MV-4-11 (cell line): ENCODE measurements around the gene TIMM10B.

Experiments
- DNase-seq: peaks from one replicate; lab custom pipeline; 2025; lab: John Stamatoyannopoulos, UW

Gene TIMM10B

GRCh38 chr11:6472934-6473333, 8.4 kb upstream of the TIMM10B start:
- DNase-seq, result no peak

DNA sequence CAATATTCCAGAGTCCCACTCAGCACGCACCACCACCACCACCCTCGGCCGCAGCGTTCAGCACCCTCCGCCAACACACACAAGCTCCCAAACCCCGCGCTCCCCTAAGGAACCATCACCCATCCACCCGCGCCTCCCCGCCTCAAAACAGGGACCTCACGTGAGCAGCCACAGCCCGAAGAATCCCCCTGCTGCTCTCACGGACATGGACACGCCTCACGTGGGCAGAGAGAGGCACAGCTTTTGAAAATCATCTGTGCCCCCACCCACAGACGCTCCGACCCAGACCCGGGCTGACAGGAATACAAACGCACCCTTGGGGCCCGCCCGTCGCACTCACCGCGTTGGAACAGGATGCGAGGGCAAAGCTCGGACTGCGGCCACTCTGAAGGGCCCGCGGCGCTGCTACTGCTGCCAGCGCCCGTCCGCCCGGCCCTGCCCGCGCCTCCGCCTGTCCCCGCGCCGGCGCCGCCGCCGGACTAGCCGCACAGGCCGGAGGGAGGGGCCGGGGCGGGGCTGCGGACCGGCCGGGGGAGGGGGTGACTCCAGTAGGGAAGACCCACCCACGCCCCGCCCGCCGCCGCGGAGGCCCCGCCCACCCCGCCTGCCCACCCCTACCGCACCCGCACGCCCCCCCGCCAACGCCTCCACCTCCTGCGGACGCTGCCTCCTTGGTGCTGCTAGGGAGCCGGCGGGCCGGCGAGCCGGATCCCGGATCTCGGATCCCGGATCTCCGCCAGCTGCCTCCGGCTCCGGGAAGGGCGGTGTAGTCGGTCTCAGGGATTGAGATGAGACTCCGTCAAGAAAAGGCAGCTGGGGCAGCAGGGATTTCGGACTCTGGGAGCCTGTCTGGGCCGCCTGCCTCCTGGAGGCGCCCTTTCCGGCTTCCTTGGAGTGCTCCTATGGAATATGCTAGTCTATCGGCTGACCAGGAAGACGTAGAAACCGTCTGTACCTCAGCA, 7.6 kb upstream of the TIMM10B start, which contains the start of gene TRIM3:
TRIM3 (minus strand) TSS at position 491 of the 962 bp plus-strand sequence. CDS start 8,246 bp downstream, outside the sequence.
- peak; percentile 39 for DNase-seq

DNA sequence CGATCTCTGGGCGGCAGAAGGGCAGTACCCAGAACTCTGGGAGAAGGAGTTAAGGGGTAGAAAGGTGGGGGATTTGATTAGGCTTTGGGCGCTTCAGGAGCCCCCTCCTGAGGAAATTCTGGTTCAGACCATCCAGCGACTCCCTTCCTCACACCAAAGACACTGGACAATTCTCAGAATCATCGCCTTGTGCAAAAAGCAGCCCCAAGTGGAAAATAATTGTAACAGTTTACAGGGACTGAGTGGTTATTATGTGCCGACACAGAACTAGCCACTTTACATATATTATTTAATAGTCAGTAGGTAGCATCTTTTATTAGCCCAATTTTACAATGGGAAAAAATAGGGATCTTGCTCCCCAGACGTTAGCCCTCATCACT, 6.9 kb upstream of the TIMM10B start:
- no peak for DNase-seq

- DNase-seq, result no peak
Observed at GRCh38 chr11:6474806-6475500, 6.3 kb upstream of the TIMM10B start.

- DNase-seq, result peak; percentile 6
Observed at GRCh38 chr11:6475936-6476335, 5.4 kb upstream of the TIMM10B start.

GRCh38 chr11:6476571-6476970, 4.7 kb upstream of the TIMM10B start:
- no peak for DNase-seq

DNA sequence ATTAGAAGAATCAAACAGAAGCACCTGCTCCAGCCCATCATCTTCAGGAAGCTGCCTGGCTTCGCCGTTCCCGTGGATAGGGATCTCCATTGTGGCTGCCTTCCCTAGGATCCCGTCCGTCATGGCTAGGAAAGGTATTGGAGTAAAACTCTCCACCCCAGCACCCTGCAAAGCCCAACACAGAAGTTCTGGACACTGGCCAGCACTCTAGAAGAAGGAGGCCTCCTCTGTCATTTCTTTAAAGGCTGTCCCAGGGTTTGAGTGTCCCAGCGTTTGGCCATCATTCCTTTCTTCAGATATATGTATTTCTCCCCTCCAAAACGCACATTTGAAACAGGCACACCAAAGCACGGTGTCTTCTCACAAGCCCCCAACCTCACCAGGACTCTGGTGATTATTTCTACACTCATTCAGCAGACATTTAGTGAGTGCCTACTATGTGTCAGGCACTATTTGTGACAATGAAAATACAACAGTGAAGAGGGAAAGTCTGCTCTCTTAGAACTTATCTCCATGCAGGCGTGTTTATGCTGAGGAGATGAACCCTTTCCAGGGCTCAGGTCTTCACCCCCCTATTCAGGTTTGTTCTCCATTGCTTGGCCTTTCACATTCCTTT, 894 bp upstream of the TIMM10B start:
- no peak for DNase-seq

- DNase-seq, result no peak
Observed at GRCh38 chr11:6481924-6482275, 599 bp downstream of the TIMM10B start.

DNA sequence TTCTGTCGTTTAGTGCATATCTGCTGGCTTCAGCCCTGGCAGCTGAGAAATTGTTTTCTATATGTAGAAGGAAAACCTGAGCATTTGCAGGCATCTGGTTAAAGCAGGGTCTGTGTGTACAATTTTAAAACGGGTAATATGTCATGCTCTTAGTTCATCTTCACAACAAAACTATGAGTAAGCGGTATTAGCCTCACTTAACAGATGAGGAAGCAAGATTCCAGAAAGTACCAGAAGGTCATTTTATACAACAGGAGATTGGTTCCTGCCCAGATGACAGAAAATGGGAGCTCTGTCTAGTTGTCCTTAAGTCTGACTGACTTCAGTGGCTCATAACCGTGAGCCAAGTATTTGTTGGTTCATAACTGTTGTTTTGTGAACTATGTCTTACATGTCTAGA, 1.1 kb downstream of the TIMM10B start:
- DNase-seq, result peak; percentile 27

DNA sequence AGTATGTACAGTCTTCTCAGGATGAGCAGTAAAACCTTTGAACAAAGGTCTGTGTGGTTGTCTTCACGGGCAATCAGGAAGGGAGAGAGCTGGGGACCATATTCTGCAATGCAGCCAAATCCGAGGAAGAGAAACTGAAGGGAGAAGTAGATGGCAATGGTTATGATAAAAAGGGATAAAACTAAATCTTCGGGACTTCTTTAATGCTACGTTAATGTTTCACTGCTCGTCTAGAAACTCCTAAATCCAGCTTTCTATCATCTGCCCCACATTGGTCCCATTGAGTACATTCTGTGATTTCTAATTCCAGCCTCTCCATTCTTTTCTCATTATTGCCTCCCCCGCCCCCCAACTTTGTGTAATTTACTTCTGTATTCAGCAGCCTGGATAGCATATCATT, 1.7 kb downstream of the TIMM10B start:
- no peak for DNase-seq

DNA sequence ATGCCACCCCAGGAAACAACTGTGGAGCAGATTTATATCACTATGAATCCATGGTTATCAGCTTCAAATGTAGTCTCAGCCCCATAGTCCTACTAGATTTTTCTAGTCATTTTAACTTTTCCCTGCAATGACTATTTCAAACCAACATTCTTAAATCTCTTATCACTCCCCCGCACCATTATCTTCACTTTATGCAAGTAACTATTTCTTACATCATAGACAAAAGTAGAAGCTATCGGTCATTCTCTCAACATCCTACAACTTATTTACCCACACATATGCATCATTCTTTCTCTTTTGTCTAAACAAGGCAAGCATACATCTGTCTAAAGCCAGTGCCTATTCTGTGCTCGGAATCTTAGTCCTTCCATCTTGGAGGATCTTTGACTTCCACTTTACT, 4.4 kb downstream of the TIMM10B start:
- DNase-seq, result no peak

DNA sequence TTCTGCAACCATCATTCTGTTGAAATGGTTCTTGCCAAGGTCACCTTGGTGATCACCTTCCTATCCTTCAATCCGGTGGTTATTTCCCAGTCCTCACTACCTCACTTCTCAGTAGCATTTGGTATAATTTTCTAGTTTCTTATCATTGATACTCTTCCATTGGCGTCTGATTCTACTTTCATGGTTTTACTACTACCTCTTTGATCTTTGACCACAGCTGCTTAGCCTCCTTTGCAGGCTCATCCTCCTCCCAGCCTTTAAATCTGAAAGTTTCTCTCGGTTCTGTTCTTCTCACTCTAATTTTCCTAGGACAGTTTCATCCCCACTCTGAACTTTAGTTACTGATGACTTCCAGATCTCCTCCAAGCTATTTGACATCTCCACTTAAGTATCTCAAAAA, 5.0 kb downstream of the TIMM10B start:
- DNase-seq, result no peak

GRCh38 chr11:6486938-6487337, 5.6 kb downstream of the TIMM10B start:
- DNase-seq, result no peak

DNA sequence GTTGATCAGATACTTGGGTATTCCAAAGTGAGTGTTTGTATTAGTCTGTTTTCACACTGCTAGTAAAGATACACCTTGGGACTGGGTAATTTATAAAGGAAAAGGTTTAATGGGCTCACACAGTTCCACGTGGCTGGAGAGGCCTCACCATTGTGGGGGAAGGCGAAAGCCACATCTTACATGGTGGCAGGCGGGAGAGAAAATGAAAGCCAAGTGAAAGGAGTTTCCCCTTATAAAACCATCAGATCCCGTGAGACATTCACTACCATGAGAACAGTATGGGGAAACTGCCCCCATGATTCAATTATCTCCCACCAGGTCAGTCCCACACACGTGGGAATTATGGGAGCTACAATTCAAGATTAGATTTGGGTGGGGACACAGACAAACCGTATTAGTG, 7.0 kb downstream of the TIMM10B start:
- DNase-seq, result no peak

GRCh38 chr11:6488821-6489220, 7.5 kb downstream of the TIMM10B start:
- DNase-seq, result no peak

DNA sequence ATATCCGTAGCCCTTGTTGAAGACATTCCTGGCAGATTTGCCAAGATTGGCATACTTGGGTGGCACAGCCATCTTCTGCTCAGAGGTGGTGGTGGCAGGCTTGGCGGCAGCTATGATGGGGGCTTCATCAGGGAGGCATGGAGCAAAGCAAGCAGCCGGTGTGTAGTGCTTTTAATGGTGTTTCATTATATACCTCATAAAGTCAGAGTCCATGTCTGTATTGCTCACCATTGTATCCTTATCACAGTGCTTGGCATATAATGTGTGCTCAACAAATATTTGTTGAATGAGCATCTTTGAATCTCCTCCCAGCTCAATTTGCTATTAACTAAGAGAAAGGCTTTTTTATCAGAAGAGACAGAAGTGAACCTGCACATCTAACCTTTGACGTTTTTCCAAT, 8.0 kb downstream of the TIMM10B start:
- no peak for DNase-seq

GRCh38 chr11:6497069-6497839, 16.0 kb downstream of the TIMM10B start, which contains the start of gene DNHD1:
Gene DNHD1, plus strand, starts transcription at chr11:6497280. Its CDS starts 936 bp downstream, at chr11:6498216.
- no peak for DNase-seq

GRCh38 chr11:6498121-6498520, 16.8 kb downstream of the TIMM10B start:
- DNase-seq, result no peak

GRCh38 chr11:6498544-6498943, 17.2 kb downstream of the TIMM10B start:
- no peak for DNase-seq

DNA sequence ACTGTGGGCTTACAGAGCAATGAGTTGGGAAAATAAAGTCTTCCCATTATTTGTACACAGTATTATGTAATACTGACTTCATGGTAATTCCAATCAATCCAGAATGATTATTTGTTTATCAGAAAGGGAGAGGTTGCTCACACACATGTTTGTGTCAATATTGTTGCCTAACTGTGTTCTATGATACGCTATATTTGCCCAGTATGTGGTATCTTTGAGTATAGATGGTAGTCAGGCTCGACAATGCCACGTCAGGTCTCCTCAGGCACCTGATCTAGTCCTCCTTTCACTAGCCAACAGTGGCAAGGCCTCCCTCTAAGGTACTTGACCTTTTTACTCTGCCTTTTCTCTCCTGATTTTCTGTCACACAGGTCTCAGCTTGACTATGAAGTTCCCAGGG, 21.1 kb downstream of the TIMM10B start:
- DNase-seq, result no peak

DNA sequence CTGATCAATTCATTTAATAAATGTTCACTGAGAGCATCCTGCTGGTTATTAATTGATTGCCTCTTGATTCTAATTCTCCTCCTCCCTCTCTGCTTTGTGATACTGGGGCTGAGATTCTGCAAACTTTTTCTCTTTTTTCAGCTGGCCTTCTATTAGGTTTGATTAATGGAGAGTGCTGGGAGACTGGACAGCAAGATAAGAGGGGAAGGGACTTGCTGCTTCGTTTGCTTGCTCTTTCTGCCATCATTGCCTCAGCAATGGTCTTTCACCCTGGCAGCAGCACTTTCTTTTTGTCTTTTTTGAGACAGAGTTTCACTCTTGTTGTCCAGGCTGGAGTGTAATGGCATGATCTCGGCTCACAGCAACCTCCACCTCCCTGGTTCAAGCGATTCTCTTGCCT, 22.9 kb downstream of the TIMM10B start:
- DNase-seq, result no peak
